Cardiac fibroblast (primary cell): Measurements from ENCODE around the gene SNAP23.

Source experiments
- DNase-seq, 2 donors: peaks; one replicate each; pipeline versions ENCODE4 v3.0.0 to v3.0.0-alpha.2; 2010; ENCODE audit warnings: low read depth in 2 of 2
- H3K4me3 ChIP-seq, 2 donors: replicated peaks in 1 of 2; 1 replicate in 1 of 2; 2 replicates in 1 of 2; pipeline ENCODE4 v1.5.1; 2011; ENCODE audit warnings: low read depth in 2 of 2, low read length in 2 of 2, mild to moderate bottlenecking in 2 of 2, moderate library complexity in 1 of 2
- CTCF ChIP-seq: IDR thresholded peaks from one replicate; pipeline ENCODE4 v1.5.1; 2011; ENCODE audit warnings: low read depth, mild to moderate bottlenecking, low read length, inconsistent platforms

Gene SNAP23

GRCh38 chr15:42533246-42533645 is 37.8 kb downstream of the SNAP23 start:
- H3K4me3 ChIP-seq, result no peak overlapping the region
- no peak for DNase-seq
- TF ChIP-seq CTCF, result no peak

- no peak for DNase-seq
- TF ChIP-seq CTCF, result no peak
- no peak overlapping the region for H3K4me3 ChIP-seq
Measured at GRCh38 chr15:42544853-42545629, 49.6 kb downstream of the SNAP23 start.

DNA sequence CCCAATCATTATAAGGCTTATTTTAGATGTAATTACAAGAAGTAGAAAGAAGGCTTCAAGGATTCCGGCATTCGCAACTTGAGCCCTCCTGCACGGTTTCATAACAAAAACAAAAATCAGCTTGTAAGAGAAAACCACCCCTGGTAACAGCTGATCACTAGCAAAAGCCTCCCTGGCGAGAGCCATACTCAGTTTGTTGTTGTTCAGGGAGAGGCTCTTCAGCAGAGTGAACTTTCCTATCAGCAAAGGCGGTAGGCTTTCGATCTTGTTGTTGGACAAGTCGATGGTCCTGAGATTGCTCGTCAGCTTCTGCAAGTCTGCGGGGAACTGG is 52.4 kb downstream of the SNAP23 start:
- no peak for TF ChIP-seq CTCF
- peak in 1 of 2 donors; percentile 47 for DNase-seq
- peak overlapping the region; percentile 93 to 98 for H3K4me3 ChIP-seq

DNA sequence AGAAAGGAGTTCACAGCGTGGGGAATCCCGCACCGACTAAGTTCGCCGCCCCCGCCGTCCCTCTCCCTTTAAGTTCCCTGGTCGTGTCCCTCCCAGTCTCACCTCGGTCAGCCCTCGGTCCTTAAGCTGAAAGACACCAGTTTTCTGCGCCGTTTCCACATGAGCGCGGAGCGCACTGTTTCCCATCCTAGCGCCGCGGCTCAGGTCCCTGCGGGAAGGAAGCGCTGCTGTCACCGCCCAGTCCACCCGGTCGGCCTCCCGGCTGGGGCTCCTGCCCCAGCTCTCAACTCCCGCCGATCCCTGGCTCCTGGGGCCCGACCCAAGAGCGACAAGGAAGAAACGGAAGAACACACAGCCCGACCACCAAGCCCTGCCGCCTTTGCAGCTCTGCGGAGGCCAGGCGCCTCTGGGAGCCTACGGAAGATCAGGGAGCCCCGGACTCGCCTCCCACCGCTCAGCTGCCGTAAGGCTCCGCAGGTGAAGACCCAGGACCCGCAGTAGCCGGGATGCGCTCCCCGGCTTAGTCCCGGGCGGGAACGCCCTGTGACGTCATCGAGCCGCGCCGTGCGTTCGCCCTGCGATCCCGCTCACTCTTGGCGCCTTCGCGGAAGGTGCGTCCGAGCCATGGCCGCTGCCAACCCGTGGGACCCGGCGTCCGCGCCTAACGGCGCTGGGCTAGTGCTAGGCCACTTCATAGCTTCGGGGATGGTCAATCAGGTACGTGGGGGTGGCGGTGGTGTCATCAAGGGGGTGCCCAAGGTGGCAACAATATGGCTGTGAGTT is 53.0 kb downstream of the SNAP23 start, which contains the start of the genes HAUS2 and LRRC57:
TSS of gene HAUS2 (plus strand) at position 590 of the 783 bp plus-strand sequence. CDS start at position 625, 35 bp downstream.
TSS of gene LRRC57 (minus strand) at position 545 of the 783 bp plus-strand sequence. CDS start at position 186, 359 bp downstream.
- no peak for TF ChIP-seq CTCF
- H3K4me3 ChIP-seq, result peak within 1 kb of the TSS; percentile 93 to 98
- DNase-seq, result peak; percentile 81 to 83

GRCh38 chr15:42549032-42549491 is 53.6 kb downstream of the SNAP23 start:
- TF ChIP-seq CTCF, result no peak
- H3K4me3 ChIP-seq, result peak overlapping the region; percentile 93 to 98
- peak; percentile 35 to 42 for DNase-seq

GRCh38 chr15:42549741-42550392 is 54.4 kb downstream of the SNAP23 start:
- DNase-seq, result peak in 1 of 2 donors; percentile 1
- H3K4me3 ChIP-seq, result peak overlapping the region; percentile 93 to 98

More at GRCh38 chr15:42549741-42550392, 54.4 kb downstream of the SNAP23 start:
- TF ChIP-seq CTCF, result no peak
